PFSK-1 (cell line): Measurements from ENCODE around the gene BUD31.
A peak's percentile ranks its signal among the peaks of the same experiment; 100 is the strongest.

Experiments used
- FOXP2 ChIP-seq: optimal IDR thresholded peaks from 2 replicates; pipeline ENCODE3; 2011; ENCODE audit warnings: borderline replicate concordance, control low read depth, inconsistent platforms; ENCODE audit not compliant: insufficient read depth; ENCODE audit errors: extremely low read length, extremely low read depth
- POLR2AphosphoS5 ChIP-seq: IDR thresholded peaks from 2 replicates; pipeline ENCODE4 v1.6.1; 2012; ENCODE audit warnings: low read depth, mild to moderate bottlenecking, control low read depth, low read length, moderate library complexity
- REST ChIP-seq, 2 experiments: IDR thresholded peaks; 2 replicates each; pipeline versions ENCODE4 v1.6.1 to v1.8.0; 2011 to 2012; ENCODE audit warnings: low read depth in 2 of 2, low read length in 2 of 2, control low read depth in 1 of 2, inconsistent platforms in 1 of 2, mild to moderate bottlenecking in 1 of 2, moderate library complexity in 1 of 2; ENCODE audit not compliant: insufficient read depth in 1 of 2
- SIN3A ChIP-seq: IDR thresholded peaks from 2 replicates; pipeline ENCODE4 v1.6.1; 2012; ENCODE audit warnings: mild to moderate bottlenecking, low read length, moderate library complexity, borderline replicate concordance; ENCODE audit not compliant: insufficient read depth
- TAF1 ChIP-seq: IDR thresholded peaks from 2 replicates; pipeline ENCODE4 v1.6.1; 2012; ENCODE audit warnings: low read length, control low read depth, borderline replicate concordance; ENCODE audit not compliant: insufficient read depth

The BUD31 gene

GRCh38 chr7:99404235-99404976 lies 4.4 kb upstream of the BUD31 start:
- TF ChIP-seq TAF1 (no peak), SIN3A (no peak), POLR2AphosphoS5 (no peak), FOXP2 (no peak), REST (IDR thresholded peaks at IDR 0.05; ENCODE audit: insufficient read depth in 1 of 2, low read depth in 2 of 2, low read length in 2 of 2) (no peak)

DNA sequence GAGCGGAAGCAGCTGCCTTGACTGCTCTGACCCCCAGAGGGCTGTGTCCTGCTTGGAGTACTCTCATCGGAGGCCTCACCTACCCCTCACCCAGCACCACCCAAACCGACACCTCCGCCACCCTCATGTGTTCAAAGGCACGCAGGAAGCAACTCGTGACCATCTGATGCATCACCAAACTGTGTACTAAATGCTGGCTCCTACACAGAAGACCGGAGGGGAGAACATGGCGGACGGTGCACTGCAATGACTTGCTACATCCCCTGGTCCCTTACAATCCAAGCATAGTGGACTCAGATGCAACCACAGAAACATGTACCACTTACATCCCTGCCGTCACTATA lies 3.8 kb upstream of the BUD31 start:
- TF ChIP-seq FOXP2 = no peak
- TF ChIP-seq REST (IDR thresholded peaks at IDR 0.05; ENCODE audit: insufficient read depth in 1 of 2, low read depth in 2 of 2, low read length in 2 of 2) = no peak
- TF ChIP-seq POLR2AphosphoS5 = no peak
- TF ChIP-seq TAF1 = no peak
- TF ChIP-seq SIN3A = no peak

- no peak for TF ChIP-seq FOXP2
- TF ChIP-seq SIN3A = no peak
- no peak for TF ChIP-seq TAF1
- TF ChIP-seq REST (IDR thresholded peaks at IDR 0.05; ENCODE audit: insufficient read depth in 1 of 2, low read depth in 2 of 2, low read length in 2 of 2) = no peak
- no peak for TF ChIP-seq POLR2AphosphoS5
These were observed 2.2 kb upstream of the BUD31 start for GRCh38 chr7:99406557-99406956.

DNA sequence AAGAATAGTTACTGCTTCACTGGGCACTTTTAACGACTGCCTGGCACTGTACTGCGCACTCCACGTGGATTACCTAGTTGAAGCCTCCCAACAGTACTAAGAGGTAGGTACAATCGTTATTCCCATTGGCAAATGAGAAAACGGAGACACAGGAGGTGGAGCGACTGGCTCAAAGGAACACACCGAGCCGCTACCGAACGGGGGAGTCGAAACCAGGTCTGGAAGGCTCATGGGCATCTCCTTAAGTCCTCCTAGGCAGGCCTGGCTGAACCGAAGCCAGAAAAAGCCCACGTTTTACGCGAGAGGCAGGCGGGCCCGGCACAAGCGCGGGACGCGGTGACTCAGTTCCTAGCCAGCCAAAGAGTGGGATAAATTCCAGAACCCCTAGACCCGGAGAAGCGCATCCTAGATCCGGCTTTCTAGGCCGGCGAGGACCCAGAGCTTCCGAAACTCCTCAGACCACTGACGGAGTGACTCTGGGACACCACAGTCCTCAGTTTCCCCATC lies 844 bp upstream of the BUD31 start:
- TF ChIP-seq TAF1 (no peak), SIN3A (peak; percentile 34; the same call in 1 of the 2 replicates)

DNA sequence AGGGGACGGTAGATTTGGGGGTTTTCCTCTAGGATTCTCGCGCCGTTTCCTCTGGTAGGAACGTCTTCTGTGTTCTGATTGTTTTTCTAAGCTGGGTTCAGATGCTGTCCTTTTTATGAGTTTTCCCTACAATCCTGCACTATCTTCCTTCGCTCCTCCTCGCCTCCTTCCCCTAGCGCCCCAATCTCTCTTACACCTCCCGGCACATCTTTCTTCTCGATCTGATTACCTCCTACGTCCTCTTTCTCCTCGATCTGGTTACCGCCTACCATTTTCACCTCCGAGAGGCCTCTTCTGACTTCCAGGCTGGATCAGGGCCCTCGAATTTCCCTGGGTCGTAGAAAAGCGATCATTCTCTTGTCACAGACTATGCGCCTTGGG lies 413 bp downstream of the BUD31 start:
- TF ChIP-seq FOXP2 (no peak), SIN3A (0 out of 2 replicates have a peak, but pooled peaks have one; percentile 35)

GRCh38 chr7:99409806-99410205 lies 1.0 kb downstream of the BUD31 start:
- TF ChIP-seq POLR2AphosphoS5 (no peak), REST (IDR thresholded peaks at IDR 0.05; ENCODE audit: insufficient read depth in 1 of 2, low read depth in 2 of 2, low read length in 2 of 2) (no peak), TAF1 (no peak), FOXP2 (no peak), SIN3A (no peak)
